ENCODE results near the gene TBC1D22A.

- TF ChIP-seq TEAD4 (IDR thresholded peaks at IDR 0.05; ENCODE audit: borderline replicate concordance, insufficient read depth) (no peak), YY1 (IDR thresholded peaks at IDR 0.05; ENCODE audit: low read depth) (no peak), FOSL2 (IDR thresholded peaks at IDR 0.05; ENCODE audit: borderline replicate concordance, low read depth) (no peak)
Observed at GRCh38 chr22:47209547-47210023, 447.1 kb downstream of the TBC1D22A start.
